ENCODE data around the gene P2RY13. TPM values are rescaled to one million over a fixed set of nuclear protein-coding genes. Genes with fewer than 3 reads are reported as not detected.

The P2RY13 gene
- total RNA-seq, 1 experiment from 2014 or later, result not detected

GRCh38 chr3:151312972-151313371 is 16.4 kb downstream of the P2RY13 start (continued):
- TF ChIP-seq ERG (CRISPR knock-in tag; IDR thresholded peaks at IDR 0.05), result no peak
- TF ChIP-seq IRF2 (CRISPR knock-in tag; IDR thresholded peaks at IDR 0.05; ENCODE audit: borderline replicate concordance, low read depth), result no peak
- no peak for TF ChIP-seq FOXK1 (CRISPR knock-in tag; IDR thresholded peaks at IDR 0.05)
- no peak for TF ChIP-seq KAT7 (CRISPR knock-in tag; IDR thresholded peaks at IDR 0.05; ENCODE audit: borderline replicate concordance)
- TF ChIP-seq AR (CRISPR knock-in tag; IDR thresholded peaks at IDR 0.05), result no peak
- no peak for TF ChIP-seq AFF4 (CRISPR knock-in tag; IDR thresholded peaks at IDR 0.05; ENCODE audit: borderline replicate concordance)
- no peak for TF ChIP-seq NR2C2 (CRISPR knock-in tag; IDR thresholded peaks at IDR 0.05)
- TF ChIP-seq ATF1 (CRISPR knock-in tag; IDR thresholded peaks at IDR 0.05), result no peak
- no peak for TF ChIP-seq CBFB (CRISPR knock-in tag; IDR thresholded peaks at IDR 0.05; ENCODE audit: low read depth)
- no peak for TF ChIP-seq RELA (CRISPR knock-in tag; IDR thresholded peaks at IDR 0.05; ENCODE audit: borderline replicate concordance)

- DNase-seq (ENCODE audit: low spot score), result no peak
- ChIA-PET CTCF (interaction anchor here (1.1 kb wide), 1 partner anchor 18 kb away, joined by 3 read pairs; no protein-coding TSS in a partner anchor), POLR2A (no interaction called here)
- Mint-ChIP-seq H3K4me3 (no peak overlapping the region), H3K9me3 (no peaks in the 10 kb centered on the region), H3K4me1 (peaks cover 64% of the 10 kb centered on the region), H3K27me3 (ENCODE audit: low read depth) (no peaks in the 10 kb centered on the region), H3K27ac (no peak overlapping the region), H3K36me3 (no peaks in the 10 kb centered on the region)
- ATAC-seq, result no peak
- no peak for TF ChIP-seq ZNF138 (CRISPR knock-in tag; conservative IDR thresholded peaks at IDR 0.05)
- TF ChIP-seq USF1 (CRISPR knock-in tag; IDR thresholded peaks at IDR 0.05), result no peak
- no peak for TF ChIP-seq AFF4 (CRISPR knock-in tag; IDR thresholded peaks at IDR 0.05; ENCODE audit: borderline replicate concordance)
- TF ChIP-seq E2F1 (CRISPR knock-in tag; IDR thresholded peaks at IDR 0.05), result no peak
- TF ChIP-seq TP53 (CRISPR knock-in tag; IDR thresholded peaks at IDR 0.05), result no peak
These were observed 19.8 kb downstream of the P2RY13 start for GRCh38 chr3:151309566-151309965.
